GM18858 (cell line): Measurements from ENCODE around the gene CFAP20.
"Not testable (repeated sequence)": the region's sequence is repeated elsewhere in the genome, so short reads cannot be mapped to it uniquely, and the experiment has no call there.

Source experiments
- ATAC-seq: cut with Tn5 transposase; IDR thresholded peaks from one replicate; pipeline ENCODE4 v1.9.1; 2021; ENCODE audit not compliant: unreplicated experiment

CFAP20 gene

GRCh38 chr16:58098207-58099096, 30.7 kb downstream of the CFAP20 start:
- no peak for ATAC-seq

DNA sequence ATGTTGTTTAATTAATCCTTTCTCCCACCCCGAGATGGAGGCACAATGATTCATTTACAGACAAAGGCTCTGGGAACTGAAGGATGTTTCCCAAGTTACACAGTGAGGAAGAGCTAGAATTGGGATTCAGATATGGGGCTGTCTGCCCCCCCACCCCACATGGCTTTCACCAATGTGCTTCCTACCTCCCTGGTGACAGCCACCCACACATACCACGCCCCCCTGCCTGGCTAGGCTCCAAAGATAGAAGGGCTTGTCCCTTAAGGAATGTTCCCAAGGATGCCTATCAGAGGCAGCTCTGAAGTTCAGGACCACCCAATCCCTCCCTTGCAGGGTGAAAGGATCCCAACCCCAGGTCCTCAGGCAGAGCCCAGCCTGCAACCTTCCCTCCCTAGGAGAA, 32.9 kb downstream of the CFAP20 start:
- no peak for ATAC-seq

GRCh38 chr16:58095575-58095960, 33.6 kb downstream of the CFAP20 start:
- ATAC-seq: not testable (repeated sequence)

GRCh38 chr16:58094791-58095574, 34.2 kb downstream of the CFAP20 start:
- no peak for ATAC-seq

DNA sequence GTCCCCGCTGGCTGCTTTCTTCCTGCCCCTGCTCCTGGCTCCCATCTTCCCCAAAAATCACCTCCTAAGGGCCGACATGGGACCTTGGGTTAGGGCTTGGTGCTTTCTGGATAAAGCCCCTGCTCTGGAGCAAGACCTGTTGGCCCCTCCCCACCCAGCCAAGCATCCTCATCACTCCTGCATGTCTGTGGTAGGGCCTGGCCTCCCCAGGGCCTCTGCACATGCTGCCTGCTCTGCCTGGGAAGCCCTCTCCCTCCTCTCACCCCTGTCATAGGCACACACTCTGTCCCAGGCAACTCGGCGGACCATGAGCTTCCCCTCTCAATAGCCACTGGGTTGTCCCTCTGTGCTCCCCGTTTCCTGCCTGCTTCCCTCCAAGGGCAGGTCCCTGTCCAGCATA, 35.2 kb downstream of the CFAP20 start:
- ATAC-seq: no peak

- ATAC-seq: not testable (repeated sequence)
Measured at GRCh38 chr16:58090396-58090795, 38.8 kb downstream of the CFAP20 start.

DNA sequence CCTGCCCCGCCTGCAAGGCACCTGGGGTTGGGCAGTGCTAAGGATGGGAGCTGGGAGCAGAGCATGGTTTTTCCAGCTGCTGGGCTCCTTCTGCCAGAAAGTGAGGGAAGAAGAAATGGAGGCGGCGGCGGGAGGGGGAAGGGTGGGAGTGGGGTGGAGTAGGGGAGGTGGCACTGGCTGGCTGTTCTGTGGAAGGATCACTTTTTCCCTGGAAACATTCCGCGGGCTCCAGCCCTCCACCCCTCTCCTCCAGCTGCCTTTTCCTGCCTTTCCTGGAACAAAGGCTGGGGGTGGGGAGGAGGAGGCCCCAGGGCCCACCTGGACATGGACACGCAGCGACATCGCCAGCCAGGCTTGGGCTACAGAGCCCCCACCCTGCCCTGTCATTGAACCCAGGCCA, 41.1 kb downstream of the CFAP20 start:
- no peak for ATAC-seq

DNA sequence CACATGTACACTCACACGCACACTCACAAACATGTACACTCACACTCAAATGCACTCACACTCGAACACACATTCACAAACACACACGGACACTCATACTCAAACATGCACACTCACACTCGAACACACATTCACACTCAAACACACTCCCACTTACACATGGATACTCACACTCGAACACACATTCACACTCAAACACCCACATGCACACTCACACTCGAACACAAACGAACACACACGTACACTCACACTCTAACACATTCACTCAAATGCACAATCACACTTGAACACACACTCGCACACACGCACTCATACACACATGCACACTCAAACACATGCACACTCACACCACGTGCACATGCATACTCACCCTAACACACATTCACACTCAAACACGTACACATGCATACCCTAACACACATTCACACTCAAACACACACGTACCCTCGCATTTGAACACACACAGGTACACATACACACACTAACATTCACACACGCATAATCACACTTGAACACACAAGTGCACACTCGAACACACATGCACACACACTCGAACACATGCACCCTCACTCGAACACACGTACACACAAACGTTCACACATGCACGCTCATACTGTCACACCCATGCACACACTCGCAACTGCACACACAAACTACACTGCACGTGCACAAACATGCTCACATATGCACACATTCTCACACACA, 41.8 kb downstream of the CFAP20 start:
- no peak for ATAC-seq

DNA sequence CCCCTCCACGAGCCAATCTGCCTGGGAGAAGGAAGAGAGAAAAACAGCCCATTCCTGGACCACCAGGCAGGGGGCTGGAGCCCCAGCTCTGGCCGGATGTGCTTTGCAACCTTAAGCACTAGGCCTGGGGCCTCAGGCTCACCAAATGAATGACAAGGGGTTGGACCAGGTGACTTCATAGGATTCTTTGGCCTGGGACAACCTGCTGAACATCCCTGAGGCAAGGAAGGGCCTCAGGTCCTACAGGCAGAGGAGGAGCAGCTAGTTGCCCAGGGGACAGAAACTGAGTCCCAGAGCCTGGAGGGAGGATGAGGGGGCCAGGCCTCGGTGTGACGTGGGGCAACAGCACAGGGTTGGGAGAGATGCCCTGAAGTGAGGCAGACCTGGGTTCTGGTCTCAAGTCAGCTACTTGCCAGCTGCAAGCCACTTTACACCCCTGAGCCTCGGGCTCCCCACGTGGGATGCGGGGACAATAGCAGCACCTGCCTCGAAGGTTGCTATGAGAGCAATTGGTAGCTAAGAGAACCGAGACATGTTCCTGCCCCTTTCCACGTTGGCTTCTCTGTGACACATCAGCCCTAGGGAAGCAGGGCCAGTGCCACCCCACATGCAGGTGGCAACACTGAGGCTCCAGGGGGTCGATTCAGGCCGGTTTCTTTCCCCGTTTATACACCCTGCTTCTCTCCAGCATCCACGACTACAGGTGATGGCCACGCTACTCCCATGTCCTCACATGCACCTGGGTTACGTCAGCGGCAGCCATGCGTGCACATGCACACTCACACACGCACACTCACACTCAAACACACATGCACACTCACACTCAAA, 42.6 kb downstream of the CFAP20 start:
- ATAC-seq: no peak

DNA sequence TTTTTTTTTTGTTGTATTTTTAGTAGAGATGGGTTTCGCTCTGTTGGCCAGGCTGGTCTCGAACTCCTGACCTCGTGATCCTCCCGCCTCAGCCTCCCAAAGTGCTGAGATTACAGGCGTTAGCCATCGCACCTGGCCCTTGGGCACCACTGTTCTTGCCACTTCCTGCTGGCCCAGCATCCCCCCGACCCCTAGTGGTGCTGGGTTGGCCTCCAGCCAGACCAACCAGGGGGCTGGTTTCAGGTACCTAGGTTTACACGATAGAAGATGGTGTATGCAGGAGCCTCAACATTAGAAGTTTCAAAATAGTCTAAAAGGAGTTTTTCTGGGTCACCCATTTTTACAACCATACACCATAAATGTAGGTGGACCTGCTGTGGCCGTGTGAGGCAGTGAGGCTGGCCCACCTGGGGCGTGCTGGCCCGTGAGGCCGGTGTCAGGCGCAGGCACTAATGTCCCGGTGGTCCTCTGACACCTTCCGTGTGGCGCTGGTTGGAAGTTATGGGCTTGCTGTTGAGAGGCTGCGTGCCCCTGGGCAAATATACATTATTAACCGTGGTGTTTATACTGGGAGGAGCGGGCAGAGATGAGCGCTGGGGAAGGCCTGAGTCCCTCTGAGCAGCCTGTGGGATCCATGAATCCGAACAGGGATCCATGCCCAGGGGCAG, 43.5 kb downstream of the CFAP20 start:
- ATAC-seq: no peak

GRCh38 chr16:58085171-58085570, 44.0 kb downstream of the CFAP20 start:
- no peak for ATAC-seq

- no peak for ATAC-seq
Measured at GRCh38 chr16:58084635-58085034, 44.5 kb downstream of the CFAP20 start.

- ATAC-seq: no peak
Measured at GRCh38 chr16:58082381-58082780, 46.8 kb downstream of the CFAP20 start.

- not testable (repeated sequence) for ATAC-seq
Measured at GRCh38 chr16:58080657-58081056, 48.5 kb downstream of the CFAP20 start.

DNA sequence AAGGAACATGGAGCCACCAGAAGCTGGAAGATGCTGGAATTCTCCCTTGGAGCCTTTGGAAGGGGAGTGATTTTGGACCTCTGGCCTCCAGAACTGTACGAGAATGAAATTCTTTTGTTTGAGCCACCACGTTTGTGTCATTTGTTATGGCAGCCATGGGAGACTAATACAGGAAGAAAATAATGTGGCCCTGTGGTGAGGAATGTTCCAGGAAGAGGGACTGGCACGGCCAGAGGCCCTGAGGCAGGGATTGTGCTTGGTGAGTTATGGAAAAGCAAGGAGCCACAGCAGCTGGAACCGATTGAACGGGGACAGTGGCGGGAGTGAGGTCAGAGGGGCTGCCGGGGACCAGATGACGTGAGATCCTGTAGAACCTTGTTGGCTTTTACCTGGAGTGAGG, 51.4 kb downstream of the CFAP20 start:
- ATAC-seq: no peak

GRCh38 chr16:58076514-58076913, 52.7 kb downstream of the CFAP20 start:
- ATAC-seq: no peak

- no peak for ATAC-seq
Measured at GRCh38 chr16:58074657-58075056, 54.5 kb downstream of the CFAP20 start.

DNA sequence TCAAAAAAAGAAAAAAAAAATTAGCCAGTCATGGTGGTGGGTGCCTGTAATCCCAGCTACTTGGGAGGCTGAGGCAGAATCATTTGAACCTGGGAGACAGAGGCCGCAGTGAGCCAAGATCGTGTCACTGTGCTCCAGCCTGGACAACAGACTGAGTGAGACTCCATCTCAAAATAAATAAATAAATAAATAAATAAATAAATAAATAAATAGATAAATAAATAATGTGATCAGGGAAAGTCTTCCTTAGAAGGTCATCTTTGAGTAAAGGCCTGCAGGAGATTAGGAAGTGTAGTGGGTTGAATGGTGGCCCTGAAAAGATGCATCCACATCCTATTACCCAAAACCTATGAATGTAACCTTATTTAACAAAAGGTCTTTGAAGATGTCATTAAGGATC, 56.1 kb downstream of the CFAP20 start:
- not testable (repeated sequence) for ATAC-seq

DNA sequence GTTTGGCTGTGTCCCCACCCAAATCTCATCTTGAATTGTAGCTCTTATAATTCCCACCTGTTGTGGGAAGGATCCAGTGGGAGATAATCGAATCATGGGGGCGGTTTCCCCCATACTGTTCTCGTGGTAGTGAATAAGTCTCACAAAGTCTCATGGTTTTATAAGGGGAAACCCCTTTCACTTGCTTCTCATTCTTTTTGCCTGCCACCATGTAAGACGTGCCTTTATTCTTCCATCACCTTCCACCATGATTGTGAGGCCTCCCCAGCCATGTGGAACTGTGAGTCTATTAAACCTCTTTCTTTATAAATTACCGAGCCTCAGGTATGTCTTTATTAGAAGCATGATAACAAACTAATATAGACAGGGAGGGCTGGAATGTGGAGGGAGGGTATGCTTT, 57.0 kb downstream of the CFAP20 start:
- not testable (repeated sequence) for ATAC-seq

GRCh38 chr16:58070585-58070984, 58.6 kb downstream of the CFAP20 start:
- ATAC-seq: no peak
